ENCODE results near the gene FOSL1.

FOSL1 gene

DNA sequence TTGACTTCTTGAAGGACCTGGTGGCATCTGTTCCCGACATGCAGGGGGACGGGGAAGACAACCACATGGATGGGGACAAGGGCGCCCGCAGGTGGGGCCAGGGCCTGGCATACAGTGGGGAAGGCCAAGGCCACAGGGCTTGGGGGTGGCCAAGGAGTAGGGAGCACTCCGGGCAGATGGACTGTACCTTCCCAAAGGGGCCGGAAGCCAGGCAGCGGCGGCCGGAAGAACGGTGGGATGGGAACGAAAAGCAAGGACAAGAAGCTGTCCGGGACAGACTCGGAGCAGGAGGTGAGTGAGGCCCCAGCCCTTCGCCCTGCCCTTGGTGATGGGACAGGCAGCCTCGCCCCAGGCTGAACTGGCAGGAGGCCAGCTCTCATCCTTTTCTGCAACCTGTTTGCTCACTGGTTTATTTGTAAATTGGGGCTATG, 20.2 kb upstream of the FOSL1 start:
- H3K79me2 ChIP-seq (ENCODE audit: control insufficient read depth, insufficient read depth, low read length, poor library complexity) = peaks cover 10% of the 10 kb centered on the region
- no peak overlapping the region for H2BK5ac ChIP-seq (ENCODE audit: low read depth, low read length, poor library complexity)
- peak overlapping the region; percentile 92 for H3K4me3 ChIP-seq (ENCODE audit: low read depth, low read length)
- H3K9ac ChIP-seq (ENCODE audit: low read length) = peak overlapping the region; percentile 18
- no peaks in the 10 kb centered on the region for H3K27me3 ChIP-seq (ENCODE audit: insufficient read depth, low read length)
- H3K79me1 ChIP-seq (ENCODE audit: low read length) = peaks cover 15% of the 10 kb centered on the region
- no peak for DNase-seq
- no peak overlapping the region for H2AK5ac ChIP-seq (ENCODE audit: low read length)
- no peak overlapping the region for H3K27ac ChIP-seq (ENCODE audit: low read depth, low read length)
- no CpG with 5 or more reads among the region's 15 CpGs for WGBS (ENCODE audit: extremely low coverage, insufficient coverage, insufficient read length)
- no peak overlapping the region for H2BK12ac ChIP-seq (ENCODE audit: low read length)
- H3K18ac ChIP-seq (ENCODE audit: low read length) = peak overlapping the region; percentile 11
- peaks cover 32 to 36% of the 10 kb centered on the region in 2 experiments for H3K4me1 ChIP-seq (ENCODE audit: control insufficient read depth in 1 of 2, insufficient read depth in 2 of 2, low read length in 2 of 2)
- H3K4ac ChIP-seq (ENCODE audit: low read depth, low read length) = no peak overlapping the region
- peak overlapping the region; percentile 35 for H3K14ac ChIP-seq (ENCODE audit: low read length)
- no peak overlapping the region for H4K12ac ChIP-seq (ENCODE audit: low read depth, low read length)
- peaks cover 26 to 31% of the 10 kb centered on the region in 2 experiments for H3K36me3 ChIP-seq (ENCODE audit: control insufficient read depth in 1 of 2, insufficient read depth in 2 of 2, low read length in 2 of 2)
- H2AFZ ChIP-seq (ENCODE audit: insufficient read depth, low read length, poor library complexity) = no peak overlapping the region
- no peak overlapping the region for H4K91ac ChIP-seq (ENCODE audit: low read depth, low read length)
- peaks cover 2% of the 10 kb centered on the region for H3K9me3 ChIP-seq (ENCODE audit: insufficient read depth, low read depth, low read length)
- no peak overlapping the region for H2BK120ac ChIP-seq (ENCODE audit: insufficient read depth, low read length, poor library complexity)
- H3K23ac ChIP-seq (ENCODE audit: low read length) = no peak overlapping the region
- no peak overlapping the region for H4K8ac ChIP-seq (ENCODE audit: low read depth, low read length)
- peak overlapping the region; percentile 73 for H3K4me2 ChIP-seq (ENCODE audit: low read length)

DNA sequence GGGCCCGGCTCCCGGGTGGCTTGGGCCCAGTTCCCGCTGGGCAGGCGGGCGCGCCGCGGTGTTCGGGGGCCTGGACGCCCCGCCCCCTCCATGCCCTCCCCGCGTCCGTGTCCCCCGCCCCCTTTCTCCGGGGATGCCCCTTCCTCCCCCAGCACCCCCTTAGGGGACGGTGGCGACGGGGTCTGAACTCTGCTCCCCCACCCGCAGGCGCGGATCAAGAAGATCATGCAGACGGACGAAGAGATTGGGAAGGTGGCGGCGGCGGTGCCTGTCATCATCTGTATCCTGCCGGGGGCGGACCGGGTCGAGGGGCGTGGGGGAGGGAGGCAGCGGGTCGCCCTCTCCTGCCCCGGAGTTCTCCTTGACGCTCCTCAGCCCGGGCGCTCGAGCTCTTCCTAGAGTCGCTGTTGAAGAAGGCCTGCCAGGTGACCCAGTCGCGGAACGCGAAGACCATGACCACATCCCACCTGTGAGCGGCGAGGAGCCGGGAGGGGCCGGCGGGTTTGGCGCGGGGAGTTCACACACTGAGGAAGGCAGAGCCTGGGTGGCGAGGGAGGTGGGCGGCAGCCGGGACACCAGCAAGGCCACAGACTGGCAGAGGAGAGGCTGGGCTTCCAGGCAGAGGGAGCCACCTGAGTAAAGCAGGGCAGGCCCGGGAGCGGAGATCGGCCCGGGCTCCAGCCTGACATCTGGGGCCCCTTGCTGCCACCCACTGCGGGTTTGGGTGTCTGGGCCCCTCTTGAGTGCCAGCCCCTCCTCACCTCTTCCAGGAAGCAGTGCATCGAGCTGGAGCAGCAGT, 19.6 kb upstream of the FOSL1 start:
- peak in 1 of 2 donors; percentile 36 for DNase-seq
- peak overlapping the region; percentile 65 for H2BK120ac ChIP-seq (ENCODE audit: insufficient read depth, low read length, poor library complexity)
- H4K8ac ChIP-seq (ENCODE audit: low read depth, low read length) = peak overlapping the region; percentile 78
- H2BK12ac ChIP-seq (ENCODE audit: low read length) = no peak overlapping the region
- peak overlapping the region; percentile 73 for H3K4me2 ChIP-seq (ENCODE audit: low read length)
- peaks cover 26 to 31% of the 10 kb centered on the region in 2 experiments for H3K36me3 ChIP-seq (ENCODE audit: control insufficient read depth in 1 of 2, insufficient read depth in 2 of 2, low read length in 2 of 2)
- peak overlapping the region; percentile 33 for H2BK5ac ChIP-seq (ENCODE audit: low read depth, low read length, poor library complexity)
- no peak overlapping the region for H3K23ac ChIP-seq (ENCODE audit: low read length)
- H3K79me2 ChIP-seq (ENCODE audit: control insufficient read depth, insufficient read depth, low read length, poor library complexity) = peaks cover 10% of the 10 kb centered on the region
- peak overlapping the region; percentile 58 for H3K4ac ChIP-seq (ENCODE audit: low read depth, low read length)
- peak overlapping the region; percentile 71 for H3K14ac ChIP-seq (ENCODE audit: low read length)
- peak overlapping the region; percentile 92 for H3K4me3 ChIP-seq (ENCODE audit: low read depth, low read length)
- H3K18ac ChIP-seq (ENCODE audit: low read length) = peak overlapping the region; percentile 84
- WGBS (ENCODE audit: extremely low coverage, insufficient coverage, insufficient read length) = no CpG with 5 or more reads among the region's 60 CpGs
- H2AK5ac ChIP-seq (ENCODE audit: low read length) = no peak overlapping the region
- H4K12ac ChIP-seq (ENCODE audit: low read depth, low read length) = no peak overlapping the region
- H3K9ac ChIP-seq (ENCODE audit: low read length) = peak overlapping the region; percentile 82
- peak overlapping the region; percentile 0 for H2AFZ ChIP-seq (ENCODE audit: insufficient read depth, low read length, poor library complexity)
- peak overlapping the region; percentile 35 for H3K27ac ChIP-seq (ENCODE audit: low read depth, low read length)
- H3K9me3 ChIP-seq (ENCODE audit: insufficient read depth, low read depth, low read length) = peaks cover 2% of the 10 kb centered on the region
- peaks cover 19% of the 10 kb centered on the region for H3K79me1 ChIP-seq (ENCODE audit: low read length)
- H3K4me1 ChIP-seq (ENCODE audit: control insufficient read depth in 1 of 2, insufficient read depth in 2 of 2, low read length in 2 of 2) = peaks cover 38 to 42% of the 10 kb centered on the region in 2 experiments
- no peaks in the 10 kb centered on the region for H3K27me3 ChIP-seq (ENCODE audit: insufficient read depth, low read length)
- H4K91ac ChIP-seq (ENCODE audit: low read depth, low read length) = peak overlapping the region; percentile 78

GRCh38 chr11:65919141-65919572, 19.0 kb upstream of the FOSL1 start, which contains the start of gene DRAP1:
Gene DRAP1, plus strand, starts transcription at chr11:65919426. Its CDS starts 76 bp downstream, at chr11:65919502.
- Histone ChIP-seq H3K79me2 (ENCODE audit: control insufficient read depth, insufficient read depth, low read length, poor library complexity) (peaks cover 10% of the 10 kb centered on the region), H3K36me3 (ENCODE audit: control insufficient read depth in 1 of 2, insufficient read depth in 2 of 2, low read length in 2 of 2) (peaks cover 26 to 31% of the 10 kb centered on the region in 2 experiments), H4K12ac (ENCODE audit: low read depth, low read length) (peak within 1 kb of the TSS; percentile 95), H3K27ac (ENCODE audit: low read depth, low read length) (peak within 1 kb of the TSS; percentile 71), H4K8ac (ENCODE audit: low read depth, low read length) (peak within 1 kb of the TSS; percentile 93), H3K23ac (ENCODE audit: low read length) (no peak within 1 kb of the TSS), H3K4me2 (ENCODE audit: low read length) (peak within 1 kb of the TSS; percentile 77), H3K4ac (ENCODE audit: low read depth, low read length) (peak within 1 kb of the TSS; percentile 88), H2AK5ac (ENCODE audit: low read length) (peak within 1 kb of the TSS; percentile 96), H2AFZ (ENCODE audit: insufficient read depth, low read length, poor library complexity) (peak within 1 kb of the TSS; percentile 56), H3K14ac (ENCODE audit: low read length) (peak within 1 kb of the TSS; percentile 98), H3K9ac (ENCODE audit: low read length) (peak within 1 kb of the TSS; percentile 96), H2BK120ac (ENCODE audit: insufficient read depth, low read length, poor library complexity) (peak within 1 kb of the TSS; percentile 93), H2BK12ac (ENCODE audit: low read length) (peak within 1 kb of the TSS; percentile 32), H3K79me1 (ENCODE audit: low read length) (peaks cover 19% of the 10 kb centered on the region), H2BK5ac (ENCODE audit: low read depth, low read length, poor library complexity) (peak within 1 kb of the TSS; percentile 81), H3K4me3 (ENCODE audit: low read depth, low read length) (peak within 1 kb of the TSS; percentile 92), H3K18ac (ENCODE audit: low read length) (peak within 1 kb of the TSS; percentile 99), H3K4me1 (ENCODE audit: control insufficient read depth in 1 of 2, insufficient read depth in 2 of 2, low read length in 2 of 2) (peaks cover 39 to 43% of the 10 kb centered on the region in 2 experiments), H3K27me3 (ENCODE audit: insufficient read depth, low read length) (no peaks in the 10 kb centered on the region), H4K91ac (ENCODE audit: low read depth, low read length) (peak within 1 kb of the TSS; percentile 95), H3K9me3 (ENCODE audit: insufficient read depth, low read depth, low read length) (peaks cover 2% of the 10 kb centered on the region)
- no CpG with 5 or more reads among the region's 59 CpGs for WGBS (ENCODE audit: extremely low coverage, insufficient coverage, insufficient read length)
- peak; percentile 98 to 99 for DNase-seq

DNA sequence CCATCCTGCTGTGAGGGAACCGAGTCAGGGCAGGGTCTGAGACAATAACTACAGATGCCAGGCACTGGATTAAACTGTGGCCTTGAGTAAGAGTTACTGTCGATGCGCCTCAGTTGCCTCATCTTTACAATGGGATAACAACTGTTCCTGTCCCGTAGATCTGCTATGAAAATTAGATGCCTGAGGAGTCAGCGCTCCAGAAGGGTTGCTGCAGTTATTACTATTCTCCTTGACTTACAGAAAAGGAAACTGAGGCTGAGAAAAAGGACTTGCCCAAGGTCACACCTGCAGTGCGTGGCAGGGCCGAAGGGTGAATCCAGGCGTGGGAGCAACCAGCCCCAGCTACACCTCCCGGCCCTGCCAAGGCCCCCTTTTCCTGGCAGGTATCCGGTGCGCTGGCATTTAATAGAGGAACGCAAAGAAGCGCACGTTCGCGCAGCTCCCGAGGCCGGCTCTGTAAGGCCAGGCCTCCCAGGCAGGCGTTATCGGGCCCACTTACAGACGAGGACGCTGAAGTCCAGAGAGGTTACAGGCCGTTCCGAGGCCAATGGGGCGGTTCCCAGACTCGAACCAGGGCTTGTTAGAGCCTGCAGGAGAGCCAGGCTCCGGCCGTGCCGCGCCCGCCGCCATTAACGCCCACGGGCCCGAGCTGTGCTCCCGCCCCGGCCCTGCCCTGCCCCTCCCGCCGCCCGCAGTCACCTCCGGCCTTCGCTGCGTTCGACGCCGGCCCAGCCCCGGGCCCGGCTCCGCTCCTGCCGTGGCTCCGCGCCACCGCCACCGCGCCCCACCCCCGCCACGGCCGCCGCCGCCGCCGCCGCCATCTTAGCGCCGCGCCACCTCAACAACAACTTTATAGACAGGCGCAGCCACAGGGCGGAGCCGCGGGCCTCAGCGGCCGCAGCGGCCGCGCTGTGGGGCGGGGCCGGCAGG, 18.3 kb upstream of the FOSL1 start, which contains the start of gene C11orf68:
Gene C11orf68, minus strand, starts transcription at position 852 of the 930 bp plus-strand sequence. Its CDS starts 31 bp downstream, at position 821.
- H2AFZ ChIP-seq (ENCODE audit: insufficient read depth, low read length, poor library complexity) = peak within 1 kb of the TSS; percentile 56
- no peaks in the 10 kb centered on the region for H3K27me3 ChIP-seq (ENCODE audit: insufficient read depth, low read length)
- peak within 1 kb of the TSS; percentile 95 for H4K91ac ChIP-seq (ENCODE audit: low read depth, low read length)
- DNase-seq = peak in 1 of 2 donors; percentile 52
- peaks cover 26 to 31% of the 10 kb centered on the region in 2 experiments for H3K36me3 ChIP-seq (ENCODE audit: control insufficient read depth in 1 of 2, insufficient read depth in 2 of 2, low read length in 2 of 2)
- peak within 1 kb of the TSS; percentile 99 for H3K18ac ChIP-seq (ENCODE audit: low read length)
- peak within 1 kb of the TSS; percentile 77 for H3K4me2 ChIP-seq (ENCODE audit: low read length)
- H3K9ac ChIP-seq (ENCODE audit: low read length) = peak within 1 kb of the TSS; percentile 96
- H3K4me3 ChIP-seq (ENCODE audit: low read depth, low read length) = peak within 1 kb of the TSS; percentile 92
- WGBS (ENCODE audit: extremely low coverage, insufficient coverage, insufficient read length) = no CpG with 5 or more reads among the region's 77 CpGs
- peaks cover 2% of the 10 kb centered on the region for H3K9me3 ChIP-seq (ENCODE audit: insufficient read depth, low read depth, low read length)
- H3K4me1 ChIP-seq (ENCODE audit: control insufficient read depth in 1 of 2, insufficient read depth in 2 of 2, low read length in 2 of 2) = peaks cover 39 to 43% of the 10 kb centered on the region in 2 experiments
- H3K4ac ChIP-seq (ENCODE audit: low read depth, low read length) = peak within 1 kb of the TSS; percentile 88
- peak within 1 kb of the TSS; percentile 93 for H4K8ac ChIP-seq (ENCODE audit: low read depth, low read length)
- H3K14ac ChIP-seq (ENCODE audit: low read length) = peak within 1 kb of the TSS; percentile 98
- peak within 1 kb of the TSS; percentile 32 for H2BK12ac ChIP-seq (ENCODE audit: low read length)
- H3K27ac ChIP-seq (ENCODE audit: low read depth, low read length) = peak within 1 kb of the TSS; percentile 71
- H2BK5ac ChIP-seq (ENCODE audit: low read depth, low read length, poor library complexity) = peak within 1 kb of the TSS; percentile 81
- H3K23ac ChIP-seq (ENCODE audit: low read length) = no peak within 1 kb of the TSS
- H3K79me1 ChIP-seq (ENCODE audit: low read length) = peaks cover 19% of the 10 kb centered on the region
- peak within 1 kb of the TSS; percentile 93 for H2BK120ac ChIP-seq (ENCODE audit: insufficient read depth, low read length, poor library complexity)
- peak within 1 kb of the TSS; percentile 96 for H2AK5ac ChIP-seq (ENCODE audit: low read length)
- peaks cover 10% of the 10 kb centered on the region for H3K79me2 ChIP-seq (ENCODE audit: control insufficient read depth, insufficient read depth, low read length, poor library complexity)
- peak within 1 kb of the TSS; percentile 95 for H4K12ac ChIP-seq (ENCODE audit: low read depth, low read length)

All from trophoblast cell (in vitro differentiated cells and primary cell).